Ureter (tissue), 1 donor: ENCODE data around the gene ADAMTSL3. TPM values are rescaled to one million over a fixed set of nuclear protein-coding genes. Genes with fewer than 3 reads are reported as not detected.
"Not testable (repeated sequence)": the region's sequence is repeated elsewhere in the genome, so short reads cannot be mapped to it uniquely, and the experiment has no call there.

ENCODE experiments used
- DNase-seq: peaks from one replicate; pipeline ENCODE4 v3.0.0-alpha.2; 2020; ENCODE audit warnings: low spot score
- total RNA-seq: library from RNA; stranded (reverse); gene quantifications from one replicate; pipeline ENCODE4 v1.2.4, GENCODE V29; 2023
- donor health status: DM: yes; HTN: yes; CAD: no.

Gene ADAMTSL3
- total RNA-seq, 1 donor from 2014 or later = 9.7 TPM

- DNase-seq = no peak
Measured at GRCh38 chr15:83746231-83746630, 92.3 kb downstream of the ADAMTSL3 start.

GRCh38 chr15:83747050-83747717 is 93.3 kb downstream of the ADAMTSL3 start:
- DNase-seq = no peak

- no peak for DNase-seq
Measured at GRCh38 chr15:83747718-83748110, 93.8 kb downstream of the ADAMTSL3 start.

GRCh38 chr15:83753872-83754493 is 100.1 kb downstream of the ADAMTSL3 start:
- DNase-seq = no peak

GRCh38 chr15:83757291-83757690 is 103.4 kb downstream of the ADAMTSL3 start:
- not testable (repeated sequence) for DNase-seq

GRCh38 chr15:83762367-83762766 is 108.4 kb downstream of the ADAMTSL3 start:
- DNase-seq = no peak

- DNase-seq = no peak
Measured at GRCh38 chr15:83764201-83764838, 110.4 kb downstream of the ADAMTSL3 start.

GRCh38 chr15:83766339-83766738 is 112.4 kb downstream of the ADAMTSL3 start:
- no peak for DNase-seq

- DNase-seq = no peak
Measured at GRCh38 chr15:83767741-83768140, 113.8 kb downstream of the ADAMTSL3 start.

GRCh38 chr15:83769411-83769999 is 115.6 kb downstream of the ADAMTSL3 start:
- no peak for DNase-seq

- DNase-seq = no peak
Measured at GRCh38 chr15:83775738-83776137, 121.8 kb downstream of the ADAMTSL3 start.

- DNase-seq = no peak
Measured at GRCh38 chr15:83776986-83777385, 123.1 kb downstream of the ADAMTSL3 start.

GRCh38 chr15:83783227-83783626 is 129.3 kb downstream of the ADAMTSL3 start:
- DNase-seq = no peak

GRCh38 chr15:83784975-83785374 is 131.1 kb downstream of the ADAMTSL3 start:
- DNase-seq = no peak

- no peak for DNase-seq
Measured at GRCh38 chr15:83786336-83786735, 132.4 kb downstream of the ADAMTSL3 start.

GRCh38 chr15:83793069-83793468 is 139.1 kb downstream of the ADAMTSL3 start:
- DNase-seq = no peak

- no peak for DNase-seq
Measured at GRCh38 chr15:83794209-83794608, 140.3 kb downstream of the ADAMTSL3 start.

- DNase-seq = no peak
Measured at GRCh38 chr15:83809345-83809744, 155.4 kb downstream of the ADAMTSL3 start.

- DNase-seq = no peak
Measured at GRCh38 chr15:83810110-83810509, 156.2 kb downstream of the ADAMTSL3 start.

GRCh38 chr15:83813682-83814081 is 159.8 kb downstream of the ADAMTSL3 start:
- DNase-seq = no peak

GRCh38 chr15:83815506-83815905 is 161.6 kb downstream of the ADAMTSL3 start:
- DNase-seq = no peak

GRCh38 chr15:83816124-83816883 is 162.4 kb downstream of the ADAMTSL3 start:
- no peak for DNase-seq
